Stimulated activated naive CD4-positive, alpha-beta T cell (primary cell): ENCODE results near the gene PUM1.

Experiments used
- DNase-seq, 6 experiments: peaks; one replicate each; lab custom pipeline; 2025; lab: John Stamatoyannopoulos, UW

The PUM1 gene

DNA sequence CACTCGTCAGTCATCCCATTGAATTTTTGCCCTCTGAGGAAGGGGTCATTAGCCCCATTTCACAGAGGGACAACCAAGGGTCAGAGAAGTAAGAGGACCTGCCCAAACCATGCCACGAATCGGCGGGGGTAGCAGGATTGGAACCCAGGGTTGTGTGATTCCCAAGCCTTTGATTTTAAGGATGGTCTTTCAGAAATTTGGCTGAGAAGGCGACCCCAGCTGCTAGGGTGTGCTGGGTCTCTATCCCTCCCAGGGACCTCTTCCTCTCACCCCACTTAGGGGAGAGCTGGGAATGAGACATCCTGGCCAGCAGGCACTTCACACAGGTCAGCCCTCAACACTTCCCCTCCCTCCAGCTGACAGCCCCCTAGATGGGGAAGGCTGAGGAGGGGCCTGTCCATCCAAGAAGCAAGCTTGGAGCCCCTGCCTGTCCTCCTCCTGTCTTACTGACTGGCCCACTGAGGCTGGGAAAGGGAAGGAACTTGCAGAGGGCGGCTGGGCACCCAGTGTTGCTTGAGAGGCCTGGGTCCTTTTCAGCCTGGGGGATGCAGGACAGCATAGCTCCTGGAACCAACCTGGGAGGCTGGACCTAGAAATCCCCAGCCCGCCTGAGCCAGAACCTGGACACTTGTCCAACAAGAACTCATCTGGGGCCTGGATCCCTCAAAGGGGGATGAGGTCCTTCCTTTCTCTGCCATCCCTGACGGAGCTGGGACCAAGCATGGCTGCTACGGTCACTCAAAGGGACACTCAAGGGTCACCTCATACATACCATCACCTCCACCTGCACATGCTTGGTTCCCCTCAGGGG, 158.7 kb downstream of the PUM1 start:
- no peak for DNase-seq

- DNase-seq, result no peak
Measured at GRCh38 chr1:30905916-30906620, 159.4 kb downstream of the PUM1 start.

DNA sequence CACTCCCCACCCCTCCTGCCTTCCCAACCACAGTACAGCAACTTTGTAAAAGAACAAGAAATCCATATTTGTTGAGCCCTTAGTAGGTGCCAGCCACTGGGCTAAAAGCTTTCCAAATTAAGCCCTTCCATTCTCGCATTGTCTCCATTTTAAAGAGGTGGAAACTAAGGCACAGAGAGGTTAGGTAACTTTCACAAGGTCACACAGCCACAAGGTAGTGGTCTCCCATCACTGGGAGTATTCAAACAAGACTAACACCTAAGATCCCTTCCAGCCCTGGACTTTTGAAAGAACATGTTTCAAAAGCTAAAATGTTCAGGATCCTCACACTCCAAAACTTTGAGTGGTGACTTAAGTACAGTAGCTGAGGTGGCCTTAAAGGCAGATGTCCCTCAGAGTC, 160.1 kb downstream of the PUM1 start:
- DNase-seq, result no peak

GRCh38 chr1:30904962-30905335, 160.6 kb downstream of the PUM1 start:
- DNase-seq, result no peak

- DNase-seq, result no peak
Measured at GRCh38 chr1:30904191-30904961, 161.1 kb downstream of the PUM1 start.

- DNase-seq, result no peak
Measured at GRCh38 chr1:30903343-30904034, 162.0 kb downstream of the PUM1 start.

DNA sequence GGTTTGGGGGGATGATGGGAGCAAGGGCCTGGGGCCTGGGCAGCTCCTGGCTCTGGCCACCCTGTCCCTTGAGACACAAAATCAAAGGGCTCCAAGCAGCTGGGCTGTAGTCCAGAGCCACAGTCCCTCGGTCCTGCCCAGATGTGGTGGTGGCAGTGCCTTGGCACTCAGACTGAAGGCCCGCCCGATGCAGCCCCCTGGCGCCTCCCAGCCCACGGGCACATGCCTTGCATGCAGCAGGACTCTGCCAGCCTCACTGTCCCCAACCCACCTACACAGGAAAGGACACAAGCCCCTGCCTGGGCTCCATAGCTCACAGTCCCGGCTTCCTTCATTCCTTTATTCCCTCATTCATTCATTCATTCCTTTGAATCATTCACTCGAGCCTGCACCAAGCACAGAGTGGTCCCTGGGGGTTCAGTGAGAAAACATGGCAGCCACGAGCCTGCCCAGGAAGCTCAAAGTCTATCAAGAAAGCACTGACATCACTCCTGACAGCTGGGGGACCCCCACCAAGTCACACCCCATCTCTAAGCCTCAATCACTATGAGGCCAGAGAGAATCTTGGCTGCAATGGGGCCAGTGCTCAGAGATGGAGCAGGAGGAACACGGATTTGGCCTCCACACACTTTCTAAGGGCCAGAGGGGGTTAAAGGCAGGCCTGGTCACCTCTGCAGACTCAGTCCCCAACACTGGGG, 162.8 kb downstream of the PUM1 start:
- DNase-seq, result no peak

DNA sequence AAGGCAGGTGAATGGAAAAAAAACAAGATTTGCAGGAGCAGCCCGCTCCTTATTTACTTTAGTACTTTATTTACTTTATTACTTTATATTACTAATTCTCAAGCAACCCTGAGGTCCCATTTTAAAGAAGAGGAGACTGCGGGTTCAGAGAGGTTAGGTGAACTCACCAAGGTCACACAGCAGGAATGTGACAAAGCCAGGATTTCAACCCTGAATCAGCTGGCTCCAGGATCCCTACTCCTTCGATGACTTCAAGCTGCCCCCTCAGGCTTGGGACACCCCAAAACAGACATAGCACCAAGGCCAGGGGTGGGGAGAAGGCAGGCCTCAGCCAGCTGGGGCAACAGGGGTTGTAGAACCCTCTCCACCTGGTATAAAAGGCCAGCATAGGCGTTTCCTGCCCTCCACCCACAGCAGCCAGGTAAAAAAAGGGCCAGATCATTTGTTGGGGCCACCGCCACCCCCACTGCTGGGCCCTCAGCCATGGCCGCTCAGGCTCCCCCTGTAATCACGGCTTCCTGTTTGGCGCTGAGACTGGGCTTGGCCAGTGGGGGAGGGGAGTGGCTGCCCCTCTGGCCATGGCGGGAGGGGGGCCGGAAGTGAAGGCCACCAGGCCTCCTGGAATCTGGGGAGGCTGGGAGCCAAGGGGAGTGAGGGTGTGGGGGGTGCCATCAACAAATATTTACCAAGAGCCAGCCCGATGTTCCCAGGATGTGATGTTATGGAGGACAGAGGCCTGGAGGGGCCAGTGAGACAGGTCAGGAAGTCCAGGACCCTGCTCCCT, 163.5 kb downstream of the PUM1 start:
- DNase-seq, result no peak

DNA sequence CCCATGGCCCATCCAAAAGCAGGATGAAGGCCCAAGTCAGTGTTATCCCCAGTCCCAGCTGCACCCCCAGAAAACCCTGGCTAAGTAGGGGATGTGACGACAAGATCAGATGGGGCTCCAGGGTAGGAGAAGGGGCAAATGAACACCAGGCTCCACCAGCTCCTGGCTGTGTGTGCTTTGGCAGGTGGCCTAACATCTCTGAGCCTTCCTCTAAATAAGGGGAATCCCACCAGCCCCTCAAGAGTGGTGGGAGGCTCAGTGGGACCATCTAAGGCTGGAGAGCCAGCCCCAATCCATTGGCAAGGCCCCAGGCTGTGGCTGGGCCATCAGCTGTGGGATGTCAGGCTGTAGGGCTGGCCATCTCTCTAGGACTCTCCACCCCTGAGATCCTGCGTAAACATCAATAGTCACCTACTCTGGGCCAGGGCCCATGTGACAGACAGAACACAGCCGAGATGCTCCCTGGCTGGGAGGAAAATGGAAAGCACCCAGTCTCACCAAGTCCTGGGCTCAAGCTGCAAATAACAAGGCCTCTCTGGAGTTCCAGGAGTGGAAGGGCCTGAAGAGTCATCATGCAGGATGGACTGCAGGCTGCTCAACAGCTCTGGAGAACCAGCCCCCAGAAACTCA, 164.5 kb downstream of the PUM1 start:
- DNase-seq, result no peak

DNA sequence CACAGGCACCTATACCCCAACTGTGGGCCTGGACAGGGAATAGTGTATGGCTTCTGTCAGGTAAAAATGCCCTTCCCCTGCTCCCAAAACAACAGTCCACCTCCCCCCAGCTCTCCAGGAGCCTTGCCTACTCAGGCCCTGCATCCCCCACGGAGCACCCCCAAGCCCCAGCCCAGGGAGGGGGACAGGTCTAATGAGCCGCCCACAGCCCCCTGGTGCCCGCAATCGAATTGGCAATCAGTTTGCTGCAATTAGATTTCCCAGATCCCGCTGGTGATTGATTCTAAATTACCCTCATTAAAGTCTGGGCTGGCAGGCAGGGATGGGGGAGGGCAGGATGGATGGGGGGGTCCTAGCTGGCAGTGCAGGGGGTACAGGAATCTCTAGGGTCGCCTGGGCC, 165.0 kb downstream of the PUM1 start:
- DNase-seq, result no peak

DNA sequence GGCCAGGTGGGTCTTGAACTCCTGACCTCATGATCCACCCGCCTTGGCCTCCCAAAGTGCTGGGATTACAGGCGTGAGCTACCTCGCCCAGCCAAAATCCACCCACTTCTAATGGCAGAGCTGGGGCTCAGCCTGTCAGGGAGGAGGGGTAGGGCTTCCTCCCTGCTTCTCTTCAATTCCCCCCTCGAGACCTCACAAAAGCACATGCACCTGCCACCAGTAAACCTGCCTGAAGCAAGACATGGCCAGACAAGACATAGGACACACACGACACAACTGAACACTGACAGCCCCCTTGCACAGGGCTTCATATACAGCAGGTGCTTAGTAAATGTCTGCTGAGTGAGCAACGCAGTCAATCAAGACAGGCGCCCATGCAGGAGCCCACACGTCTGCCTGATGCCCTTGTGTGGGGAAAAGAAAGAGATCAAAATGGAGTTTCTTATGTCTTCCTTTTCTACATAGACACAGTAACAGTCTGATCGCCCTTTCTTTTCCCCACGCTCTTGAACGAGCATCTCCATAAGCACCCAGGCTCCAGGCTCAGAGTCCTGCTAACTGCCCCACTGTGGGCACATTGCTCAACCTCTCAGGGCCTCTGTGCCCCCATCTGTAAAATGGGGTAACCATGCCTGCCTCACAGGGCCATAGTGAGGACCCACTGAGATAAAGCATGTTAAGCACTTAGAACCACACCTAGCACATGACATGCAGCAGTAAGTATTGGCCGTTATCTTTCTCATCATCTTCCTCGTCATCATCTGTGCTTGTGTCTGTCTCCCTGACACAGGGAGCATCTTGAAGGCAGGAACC, 165.7 kb downstream of the PUM1 start:
- no peak for DNase-seq

DNA sequence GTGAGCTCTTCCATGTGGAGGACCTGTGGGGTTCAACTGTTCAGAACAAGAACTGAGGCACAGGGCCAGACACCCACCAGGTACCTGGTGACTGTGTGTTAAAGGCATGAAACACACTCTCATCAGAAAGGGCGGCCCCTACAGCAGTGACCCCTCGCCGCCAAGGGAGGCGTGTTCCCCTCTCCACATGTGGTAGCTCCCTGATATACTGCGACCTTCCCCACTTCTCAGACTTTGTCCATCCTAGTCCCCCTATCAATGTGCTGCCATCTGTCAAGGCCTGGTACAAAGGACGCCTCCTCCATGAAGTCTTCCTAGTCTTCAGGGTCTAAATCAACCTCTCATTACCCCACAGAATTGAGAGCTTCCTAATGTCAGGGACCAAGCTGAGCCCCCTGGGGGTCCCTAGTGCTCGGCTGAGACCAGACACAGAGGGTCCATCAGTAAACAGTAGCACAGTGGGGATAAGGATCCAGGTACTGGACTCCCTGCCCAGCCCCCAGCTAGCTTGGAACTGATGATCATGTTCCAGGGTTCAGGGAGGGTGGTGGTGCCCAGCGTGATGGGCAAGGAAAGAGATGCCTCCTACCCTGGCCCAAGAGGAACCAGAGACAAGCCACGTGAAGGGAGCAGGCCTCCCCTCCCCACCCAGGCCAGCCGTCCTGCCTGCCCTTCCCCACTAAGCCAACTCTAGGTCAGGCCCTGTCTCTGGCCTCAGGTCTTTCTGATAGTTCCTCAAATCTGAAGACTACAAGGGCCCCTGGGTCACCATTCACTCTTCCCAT, 167.3 kb downstream of the PUM1 start:
- DNase-seq, result no peak

DNA sequence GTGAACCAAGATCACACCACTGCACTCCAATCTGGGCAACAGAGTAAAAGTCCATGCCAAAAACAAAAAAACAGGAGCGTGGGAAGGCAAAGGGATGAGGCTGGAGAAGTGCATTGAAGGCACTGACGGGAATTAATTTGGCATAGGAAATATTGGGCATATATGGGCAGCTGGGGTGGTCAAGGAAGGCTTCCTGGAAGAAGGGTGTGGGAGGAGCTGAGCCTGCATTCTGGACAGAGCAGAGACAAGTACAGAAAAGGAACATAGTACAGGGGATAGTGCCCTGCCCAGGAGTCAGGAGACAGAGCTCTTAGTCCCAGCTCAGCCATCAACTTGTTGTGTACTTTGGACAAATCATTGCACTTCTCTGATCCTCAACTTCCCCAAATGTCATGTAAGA, 168.6 kb downstream of the PUM1 start:
- no peak for DNase-seq

DNA sequence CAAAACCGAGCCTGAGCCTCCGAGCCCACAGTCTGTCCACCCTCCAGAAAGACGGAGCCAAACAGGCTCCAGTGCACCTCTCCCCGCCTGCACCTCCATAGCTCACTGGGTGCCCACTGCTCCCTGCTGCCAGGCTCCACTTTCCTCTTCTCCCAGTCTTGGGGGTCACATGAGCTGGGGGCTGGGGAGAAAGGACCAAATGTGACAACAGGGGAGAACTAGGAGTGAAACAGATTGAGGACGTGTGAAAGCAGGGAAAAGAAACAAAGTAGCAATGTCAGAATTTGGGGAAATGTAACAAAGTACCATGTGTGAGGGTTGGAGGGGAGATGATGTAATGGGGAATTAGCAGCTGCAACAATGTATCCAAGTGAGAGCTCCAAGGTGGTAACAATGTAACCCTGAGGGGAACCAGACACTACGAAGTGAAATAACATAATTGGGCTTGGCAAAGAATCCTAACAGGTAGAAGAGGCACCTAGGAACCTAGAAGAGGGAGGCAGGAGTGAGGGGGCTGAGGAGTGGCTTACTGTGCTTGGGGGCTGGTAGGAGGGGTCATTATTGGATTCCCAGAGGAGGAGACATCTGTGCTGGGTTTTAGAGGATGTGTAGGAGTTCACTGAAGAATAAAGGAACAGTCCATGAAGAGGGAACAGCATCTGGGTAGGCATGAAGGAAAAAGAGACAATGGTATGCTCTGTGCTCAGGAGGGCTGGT, 169.4 kb downstream of the PUM1 start:
- no peak for DNase-seq

GRCh38 chr1:30895382-30895943, 170.1 kb downstream of the PUM1 start:
- no peak for DNase-seq

DNA sequence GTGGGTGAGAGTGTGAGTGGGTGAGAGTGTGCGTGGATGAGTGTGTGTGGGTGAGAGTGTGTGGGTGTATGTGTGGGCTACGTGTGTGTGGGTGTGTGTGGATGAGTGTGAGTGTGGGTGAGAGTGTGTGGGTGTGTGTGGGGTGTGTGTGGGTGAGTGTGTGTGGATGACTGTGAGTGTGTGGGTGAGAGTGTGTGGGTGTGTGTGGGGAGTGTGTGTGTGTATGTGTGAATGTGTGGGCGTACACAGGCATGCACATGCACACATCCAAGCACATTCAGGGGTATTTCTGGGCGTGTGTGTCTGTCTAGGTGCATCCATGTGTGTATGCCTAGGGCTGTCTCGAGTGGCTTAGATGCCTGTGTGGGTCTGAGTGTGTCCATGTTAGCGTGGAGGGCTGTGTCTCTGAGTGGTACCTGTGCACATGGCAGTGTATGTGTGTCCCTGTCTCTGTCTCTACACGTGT, 171.0 kb downstream of the PUM1 start:
- no peak for DNase-seq

GRCh38 chr1:30893776-30894507, 171.6 kb downstream of the PUM1 start:
- DNase-seq, result no peak
